ENCODE measurements around the gene FBXW11. TPM values are rescaled to one million over a fixed set of nuclear protein-coding genes. Genes with fewer than 3 reads are reported as not detected.

Gene FBXW11
- total and polyA plus RNA-seq, 2 of the 8 experiments (the other 6 are each of a cell fraction or from before 2014, with no cell fraction given): 45.0 to 75.6 TPM

- TF ChIP-seq E2F6 (IDR thresholded peaks at IDR 0.05) (peak; percentile 13; the same call in 1 of the 2 replicates), SIN3A (conservative IDR thresholded peaks at IDR 0.05 in 1 of 2, IDR thresholded peaks at IDR 0.05 in 1 of 2; ENCODE audit: low read depth in 1 of 2, low read length in 2 of 2) (peak in 1 of 2 experiments; percentile 80; a peak in 2 of 4 replicates), TBP (IDR thresholded peaks at IDR 0.05; ENCODE audit: low read depth, low read length) (peak; percentile 85), BCL11A (IDR thresholded peaks at IDR 0.05; ENCODE audit: low read depth in 2 of 2, low read length in 2 of 2) (no peak), SRF (IDR thresholded peaks at IDR 0.05; ENCODE audit: low read depth, low read length) (no peak), JUN (IDR thresholded peaks at IDR 0.05; ENCODE audit: low read depth, low read length) (no peak), POLR2AphosphoS5 (IDR thresholded peaks at IDR 0.05; ENCODE audit: low read depth, low read length) (peak; percentile 92), HDAC2 (IDR thresholded peaks at IDR 0.05; ENCODE audit: borderline replicate concordance in 1 of 2, low read depth in 2 of 2, low read length in 2 of 2) (peak in 1 of 2 experiments; percentile 18; a peak in 1 of 4 replicates), ATF3 (IDR thresholded peaks at IDR 0.05; ENCODE audit: insufficient read depth, low read depth, low read length) (no peak), KDM4A (IDR thresholded peaks at IDR 0.05; ENCODE audit: low read depth, low read length, severe bottlenecking) (peak; percentile 67), RXRA (IDR thresholded peaks at IDR 0.05; ENCODE audit: insufficient read depth, low read depth, low read length) (no peak), SAP30 (IDR thresholded peaks at IDR 0.05; ENCODE audit: insufficient read depth, insufficient replicate concordance, low read length) (peak; percentile 38), ASH2L (IDR thresholded peaks at IDR 0.05; ENCODE audit: low read length) (peak; percentile 50), GABPA (IDR thresholded peaks at IDR 0.05; ENCODE audit: borderline replicate concordance, insufficient read depth, low read length) (peak; percentile 93), SP4 (IDR thresholded peaks at IDR 0.05; ENCODE audit: low read length) (no peak), RBBP5 (IDR thresholded peaks at IDR 0.05; ENCODE audit: borderline replicate concordance, low read depth, low read length) (peak; percentile 50; the same call in 1 of the 2 replicates), TAF1 (IDR thresholded peaks at IDR 0.05; ENCODE audit: low read depth, low read length) (peak; percentile 81)
Observed at GRCh38 chr5:172006321-172007174, at the start of gene FBXW11 (continued).

Measured in H1 (cell line).